ENCODE data around the gene MAP4K3.
A peak's percentile ranks its signal among the peaks of the same experiment; 100 is the strongest.
"Not testable (repeated sequence)": the region's sequence is repeated elsewhere in the genome, so short reads cannot be mapped to it uniquely, and the experiment has no call there.

The MAP4K3 gene

DNA sequence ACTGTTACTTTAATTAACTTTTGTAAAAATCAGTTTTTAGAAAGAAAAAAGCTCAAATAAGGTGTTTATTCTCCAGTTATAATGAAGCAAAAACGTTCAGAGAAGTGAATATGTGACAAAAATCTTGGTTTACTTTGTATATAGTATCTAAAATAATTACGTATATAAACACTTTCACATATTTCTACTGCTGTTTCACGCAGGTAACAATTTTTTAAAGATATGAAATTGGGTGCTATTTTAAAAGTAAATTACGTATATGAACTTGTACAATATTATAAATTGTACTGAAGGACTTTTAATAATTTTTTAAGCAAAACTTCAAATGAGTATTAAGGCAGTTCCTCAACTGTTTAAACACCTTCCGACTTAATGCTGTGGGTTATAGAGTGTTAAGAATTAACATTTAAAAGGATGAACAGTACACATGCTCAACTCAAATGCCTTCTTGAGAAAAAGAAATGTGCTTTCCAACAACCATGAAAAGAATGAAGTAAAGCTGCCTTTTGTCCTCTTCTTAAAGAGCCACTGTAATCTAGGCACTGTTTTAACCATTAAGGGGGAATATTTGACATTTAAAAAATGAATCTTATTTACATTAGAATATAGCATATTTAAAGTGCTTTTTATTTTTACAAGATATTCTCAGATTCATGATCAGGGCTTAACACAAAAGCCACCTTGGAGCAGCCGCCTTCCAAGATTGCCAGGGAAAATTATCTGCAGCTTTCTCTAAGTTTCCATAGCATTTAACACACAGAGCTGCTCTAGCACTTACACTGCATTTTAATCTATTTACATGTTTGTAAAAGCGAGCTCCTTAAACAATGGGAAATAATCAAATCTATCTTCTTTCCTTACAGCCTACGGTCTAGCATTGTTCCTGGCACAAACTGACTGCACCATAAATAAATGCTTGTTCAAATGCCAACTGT is 136.8 kb downstream of the MAP4K3 start:
- no peak for DNase-seq

DNA sequence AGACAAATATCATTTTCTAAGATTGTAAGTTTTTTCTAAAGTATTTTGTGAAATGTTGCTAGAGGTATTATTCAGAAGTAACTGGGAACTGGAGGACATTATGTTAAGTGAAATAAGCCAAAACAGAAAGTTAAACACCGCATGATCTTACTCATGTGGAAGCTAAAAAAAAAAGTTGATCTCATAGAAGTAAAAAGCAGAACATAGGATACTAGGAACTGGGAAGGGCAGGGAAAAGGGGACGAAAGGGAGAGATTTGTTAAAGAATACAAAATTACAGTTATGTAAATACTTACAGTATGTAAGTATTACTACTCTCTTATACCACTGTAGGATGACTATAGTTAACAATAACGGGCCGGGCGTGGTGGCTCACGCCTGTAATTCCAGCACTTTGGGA is 146.7 kb downstream of the MAP4K3 start:
- no peak for DNase-seq

DNA sequence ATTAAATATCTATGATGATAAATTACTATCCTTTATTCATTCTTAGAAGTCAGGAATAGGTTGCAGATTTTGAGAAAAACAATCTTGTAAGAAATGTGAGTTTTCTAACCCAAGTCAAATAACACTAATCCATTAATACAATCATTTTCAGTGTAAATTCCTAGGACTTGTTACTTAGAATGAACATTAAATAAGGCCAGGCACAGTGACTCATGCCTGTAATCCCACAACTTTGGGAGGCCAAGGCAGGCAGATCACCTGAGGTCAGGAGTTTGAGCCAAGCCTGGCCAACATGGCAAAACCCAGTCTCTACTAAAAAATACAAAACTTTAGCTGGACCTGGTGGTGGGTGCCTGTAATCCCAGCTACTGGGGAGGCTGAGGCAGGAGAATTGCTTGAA is 147.5 kb downstream of the MAP4K3 start:
- no peak for DNase-seq

DNA sequence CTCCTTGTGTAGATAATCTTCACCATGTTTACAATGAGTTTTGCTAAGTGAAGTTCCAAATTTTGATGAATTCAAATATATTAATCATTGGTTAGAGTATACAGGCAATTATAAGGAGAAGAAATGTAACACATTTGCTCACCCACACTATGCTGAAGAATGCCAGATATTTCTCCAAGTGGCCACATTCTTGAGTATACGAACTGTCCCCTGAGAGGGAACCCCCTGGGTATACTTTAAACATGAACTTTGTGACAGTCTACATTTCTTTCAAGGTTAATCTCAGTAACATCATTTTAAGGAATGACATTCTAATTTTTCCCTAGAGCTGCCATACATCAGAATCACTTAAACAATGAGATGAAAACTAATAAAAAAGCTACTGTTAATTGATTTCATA is 153.5 kb downstream of the MAP4K3 start:
- no peak for DNase-seq

DNA sequence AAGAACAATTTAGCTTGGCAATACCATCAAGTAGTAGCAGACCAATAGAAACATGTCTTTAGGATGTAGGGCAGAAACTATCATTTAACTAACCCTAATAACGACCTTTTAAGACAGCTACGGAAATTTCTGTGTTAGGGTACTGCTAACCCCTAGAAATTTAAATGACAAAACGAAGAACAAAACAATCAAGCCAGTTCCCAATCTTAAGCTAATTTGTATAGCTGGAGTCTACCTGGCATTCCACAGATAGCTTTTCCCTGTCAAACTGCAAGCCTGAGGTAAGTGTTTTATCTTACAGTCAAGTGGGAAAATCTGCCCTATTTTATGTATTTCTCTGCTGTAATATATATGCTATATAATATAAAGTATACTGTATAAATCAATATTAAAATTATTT is 155.7 kb downstream of the MAP4K3 start:
- no peak for DNase-seq

GRCh38 chr2:39275016-39275415 is 162.1 kb downstream of the MAP4K3 start:
- DNase-seq, result no peak

DNA sequence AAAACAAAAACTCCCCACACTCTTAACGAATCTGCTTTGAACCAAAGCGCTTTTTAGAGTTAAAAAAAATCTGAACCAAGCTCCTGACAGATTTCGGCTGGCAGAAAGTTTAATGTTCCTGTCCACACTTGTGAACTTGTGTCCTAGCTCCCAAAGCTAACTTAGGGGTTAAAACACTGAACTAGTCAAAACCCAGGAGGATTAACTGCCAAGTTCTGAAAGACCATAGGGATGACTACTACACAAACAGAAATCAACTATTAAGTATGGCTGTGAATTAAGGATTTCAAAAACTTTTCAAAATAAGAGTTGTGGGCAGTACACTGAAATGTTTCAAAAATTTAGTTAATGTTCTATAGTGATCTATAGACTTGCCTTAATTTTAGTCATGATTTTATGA is 167.1 kb downstream of the MAP4K3 start:
- DNase-seq, result no peak

GRCh38 chr2:39266916-39267434 is 170.1 kb downstream of the MAP4K3 start:
- DNase-seq, result no peak

DNA sequence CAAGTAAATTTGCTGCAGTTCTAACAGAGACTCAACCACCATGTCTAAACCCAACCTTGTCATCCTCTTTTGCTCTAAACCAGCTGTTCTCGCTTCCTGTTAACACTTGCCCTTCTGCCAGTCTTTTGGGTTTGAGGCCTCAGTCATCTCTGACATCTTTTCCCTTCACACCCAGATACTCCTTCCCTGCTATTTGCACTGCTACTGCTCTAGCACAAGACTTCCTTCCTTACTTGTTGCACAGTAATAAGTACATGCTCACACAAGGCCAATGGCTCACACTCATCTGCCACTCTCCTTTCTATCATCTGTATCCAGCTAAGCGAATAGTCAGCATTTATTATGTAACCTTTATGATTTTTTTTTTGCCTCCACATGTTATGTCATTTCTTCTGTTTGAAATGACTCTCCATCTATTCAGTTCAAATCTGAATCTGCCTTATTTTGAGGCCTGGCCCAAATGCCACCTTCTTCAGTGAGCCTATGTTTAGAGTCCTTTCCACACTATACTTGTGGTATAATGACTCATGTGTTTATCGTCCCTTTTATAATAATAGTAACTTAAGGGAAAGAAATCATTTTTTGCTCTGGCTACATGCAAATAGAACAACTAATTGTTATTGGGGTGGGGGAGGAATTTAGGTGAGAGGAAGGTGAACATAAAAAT is 170.8 kb downstream of the MAP4K3 start:
- peak; percentile 9 for DNase-seq

GRCh38 chr2:39265315-39265714 is 171.8 kb downstream of the MAP4K3 start:
- DNase-seq, result no peak

DNA sequence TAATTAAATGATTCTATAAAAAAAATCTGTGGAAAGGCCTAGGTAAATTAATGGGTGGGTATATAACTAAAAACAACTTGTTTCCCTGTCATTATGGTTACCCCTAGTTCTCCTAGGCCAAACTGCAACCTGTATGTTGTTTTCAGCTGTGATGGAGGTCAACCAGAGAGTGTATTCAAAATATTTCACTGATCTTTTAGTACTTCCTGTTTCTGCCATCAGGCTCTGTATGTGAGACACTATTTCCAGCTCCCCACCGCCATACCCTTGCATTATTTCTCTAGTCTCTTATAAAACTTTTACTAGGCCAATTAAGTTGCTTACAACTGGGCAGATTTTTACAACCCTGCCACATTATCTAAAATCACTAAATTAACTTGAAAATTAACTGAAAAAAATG is 172.4 kb downstream of the MAP4K3 start:
- DNase-seq, result no peak

DNA sequence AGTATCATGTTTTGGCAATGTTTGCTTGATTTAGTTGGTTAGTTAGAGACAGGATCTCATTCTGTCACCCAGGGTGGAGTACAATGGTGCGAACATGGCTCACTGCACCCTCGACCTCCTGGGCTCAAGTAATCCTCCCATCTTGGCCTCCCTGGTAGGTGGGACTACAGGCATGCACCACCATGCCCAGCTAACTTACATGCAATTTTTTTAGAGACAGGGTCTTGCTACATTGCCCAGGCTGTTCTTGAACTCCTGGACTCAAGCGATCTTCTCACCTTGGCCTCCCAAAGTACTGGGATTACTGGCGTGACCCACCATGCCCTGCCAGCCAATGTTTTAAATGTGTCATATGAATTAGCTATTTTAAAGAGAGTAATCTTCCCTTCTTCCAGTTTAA is 177.0 kb downstream of the MAP4K3 start:
- DNase-seq, result no peak

GRCh38 chr2:39256040-39256439 is 181.0 kb downstream of the MAP4K3 start:
- no peak for DNase-seq

DNA sequence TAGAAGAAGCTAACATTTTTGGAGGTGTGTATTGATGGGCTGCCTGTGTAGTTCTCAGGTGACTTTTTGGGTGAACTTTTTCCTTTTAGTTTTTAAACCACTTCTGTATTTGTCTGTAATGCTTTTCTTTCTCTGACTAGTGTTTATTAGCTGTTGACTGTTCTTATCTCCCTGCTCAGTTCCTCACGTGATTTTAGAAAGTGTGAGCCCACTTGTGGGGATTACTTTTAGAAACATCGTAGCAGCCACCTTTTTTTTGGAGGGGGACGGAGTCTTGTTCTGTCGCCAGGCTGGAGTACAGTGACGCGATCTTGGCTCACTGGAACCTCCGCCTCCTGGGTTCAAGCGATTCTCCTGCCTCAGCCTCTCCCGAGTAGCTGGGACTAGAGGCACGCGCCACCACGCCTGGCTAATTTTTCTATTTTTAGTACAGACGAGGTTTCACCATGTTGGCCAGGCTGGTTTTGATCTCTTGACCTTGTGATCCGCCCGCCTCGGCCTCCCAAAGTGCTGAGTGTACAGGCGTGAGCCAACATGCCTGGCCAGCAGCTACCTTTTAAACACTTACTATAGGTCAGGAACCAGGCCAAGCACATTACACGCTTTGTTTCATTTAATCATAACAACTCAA is 184.1 kb downstream of the MAP4K3 start:
- no peak for DNase-seq

DNA sequence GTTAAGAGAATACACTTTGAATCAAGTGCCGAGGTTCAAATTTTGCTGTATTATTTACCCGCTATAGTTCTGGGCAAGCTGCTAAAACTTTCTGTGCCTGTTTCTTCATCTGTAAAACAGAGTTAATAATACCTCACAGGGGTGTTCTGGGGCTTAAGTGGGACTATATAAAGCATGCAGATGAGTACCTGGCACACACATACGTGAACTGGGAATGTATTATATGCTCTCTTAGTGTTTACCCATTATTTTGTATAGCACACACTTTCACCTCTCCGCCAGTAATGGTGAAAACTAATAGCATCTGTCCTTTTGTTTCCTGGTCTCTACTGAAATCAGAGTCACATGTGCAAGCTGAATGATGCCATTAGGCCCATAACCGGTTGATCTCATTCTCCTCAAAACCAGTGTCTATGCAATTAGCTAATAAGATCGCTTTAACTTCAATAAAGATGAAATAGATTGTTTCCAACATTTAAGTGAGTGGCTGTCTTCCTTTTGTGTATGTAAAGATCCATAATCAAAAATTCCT is 189.5 kb downstream of the MAP4K3 start:
- no peak for DNase-seq

DNA sequence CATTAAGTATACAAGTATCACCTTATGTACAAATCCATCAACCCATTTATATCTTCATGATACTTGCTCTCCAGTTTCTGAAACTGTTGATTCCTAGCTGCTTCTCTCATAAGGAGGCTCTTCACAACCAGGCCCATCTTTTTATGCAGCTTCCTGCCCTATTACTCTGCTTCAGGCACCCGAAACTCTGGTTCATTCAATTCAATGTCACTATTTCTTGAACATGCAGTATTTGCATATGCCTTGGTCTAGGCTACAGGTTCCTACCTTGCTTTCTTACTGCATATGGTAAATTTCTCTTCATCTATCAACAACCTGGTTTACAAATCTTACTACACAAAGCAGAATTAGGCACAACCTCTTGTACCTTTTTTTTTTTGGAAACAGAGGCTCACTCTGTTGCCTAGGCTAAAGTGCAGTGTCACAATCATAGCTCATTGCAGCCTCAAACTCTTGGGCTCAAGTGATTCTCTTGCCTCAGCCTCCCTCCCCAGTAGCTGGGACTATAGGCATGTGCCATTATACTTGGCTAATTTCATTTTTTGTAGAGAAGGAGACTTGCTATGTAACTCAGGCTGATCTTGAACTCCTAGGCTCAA is 190.6 kb downstream of the MAP4K3 start:
- DNase-seq, result no peak

- DNase-seq, result peak; percentile 37
Observed at GRCh38 chr2:39244963-39245625, 192.0 kb downstream of the MAP4K3 start.

- DNase-seq, result not testable (repeated sequence)
Observed at GRCh38 chr2:39244241-39244862, 192.7 kb downstream of the MAP4K3 start.

DNA sequence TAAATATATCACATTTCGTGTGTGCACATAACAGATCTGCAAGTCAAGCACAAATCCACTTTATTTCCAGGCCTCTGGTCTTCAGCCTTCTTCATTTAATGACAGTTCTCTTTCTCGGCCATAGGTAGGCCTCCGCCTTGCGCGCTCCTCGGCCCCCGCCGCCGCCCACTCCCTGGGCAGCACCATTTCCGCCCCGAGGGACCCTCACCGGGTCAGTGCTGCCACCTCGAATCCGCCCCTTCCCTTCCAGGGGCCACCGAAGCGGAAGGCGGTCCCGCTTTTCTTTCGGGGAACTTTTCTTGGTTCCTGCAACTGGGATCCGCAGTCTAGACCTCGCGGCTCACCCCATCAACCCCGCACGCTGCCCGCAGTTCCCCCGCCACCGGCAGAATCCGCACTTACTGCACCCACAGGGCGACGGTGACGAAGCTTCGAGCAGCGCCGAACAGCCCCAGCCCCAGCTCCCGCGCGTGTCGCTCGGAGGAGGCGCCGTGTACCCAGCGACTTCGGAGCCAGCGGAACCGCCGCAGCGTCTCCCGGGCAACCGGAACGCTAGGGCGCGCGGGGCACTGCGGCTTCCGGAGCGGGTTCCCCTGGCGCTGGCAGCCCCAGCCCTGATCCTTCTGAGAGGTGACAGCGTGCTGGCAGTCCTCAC is 193.5 kb downstream of the MAP4K3 start, which contains the start of gene CDKL4:
TSS of gene CDKL4 (minus strand) at position 502 of the 655 bp plus-strand sequence.
- DNase-seq, result peak; percentile 27

- no peak for DNase-seq
Observed at GRCh38 chr2:39241588-39241987, 195.5 kb downstream of the MAP4K3 start.

DNA sequence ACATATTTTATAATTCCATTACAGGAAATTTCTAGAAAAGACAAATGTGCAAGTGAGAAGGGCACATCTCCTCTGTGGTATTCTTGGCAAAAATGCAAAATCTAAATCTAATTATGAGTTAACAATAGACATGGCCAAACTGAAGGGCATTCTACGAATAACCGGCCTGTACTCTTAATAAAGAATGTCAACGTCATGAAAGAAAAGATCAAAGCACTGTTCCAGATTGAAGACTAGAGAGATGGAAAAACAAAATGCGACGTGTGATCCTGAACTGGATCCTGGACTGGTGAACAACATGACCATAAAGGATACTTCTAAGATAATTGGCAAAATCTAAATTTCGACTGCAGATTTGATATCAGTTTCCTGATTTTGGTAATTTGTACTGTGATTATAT is 196.3 kb downstream of the MAP4K3 start:
- DNase-seq, result no peak
